ENCODE data around the gene OSBPL1A.

The OSBPL1A gene

DNA sequence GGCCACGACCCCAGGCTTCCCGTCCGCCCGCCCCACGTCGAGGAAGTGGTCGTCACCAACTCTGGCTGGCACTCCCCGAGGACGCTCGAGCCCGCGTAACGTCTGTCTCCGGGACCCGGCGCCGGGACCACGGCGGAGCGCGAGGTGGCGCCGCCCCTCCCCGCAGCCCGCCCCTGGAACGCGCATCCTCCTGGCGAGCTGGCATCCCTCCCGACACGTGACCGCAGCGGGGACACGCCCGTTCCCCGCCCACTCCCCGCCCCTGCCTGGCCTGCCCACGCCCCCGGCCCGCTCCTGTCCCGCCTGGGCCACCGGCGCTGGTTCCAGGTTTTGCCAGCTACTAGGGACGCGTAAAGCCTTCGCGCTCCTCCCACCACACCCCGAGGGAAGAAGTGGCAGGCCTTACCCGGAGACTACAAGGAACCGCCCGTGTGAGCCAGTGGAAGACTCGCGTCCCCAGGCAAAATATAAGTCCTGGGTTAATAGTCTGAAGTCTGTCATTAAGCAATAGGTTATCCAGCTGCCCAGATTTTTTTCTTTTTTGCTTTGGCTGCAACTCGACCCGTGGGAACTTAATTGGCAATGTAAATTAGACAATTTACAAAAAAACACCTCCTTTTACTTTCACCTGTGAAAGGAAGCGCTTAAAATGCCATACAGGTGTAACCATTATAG is at the start of gene OSBPL1A:
Gene OSBPL1A (minus strand): TSS at position 131 of the 675 bp plus-strand sequence. CDS start 20,291 bp downstream, outside the sequence.
- peak; percentile 63 to 72 (median 71) for DNase-seq (ENCODE audit: low read depth in 3 of 3)

- DNase-seq (ENCODE audit: low read depth in 3 of 3): no peak
Measured at GRCh38 chr18:24446953-24447538, 49.4 kb upstream of the OSBPL1A start.

DNA sequence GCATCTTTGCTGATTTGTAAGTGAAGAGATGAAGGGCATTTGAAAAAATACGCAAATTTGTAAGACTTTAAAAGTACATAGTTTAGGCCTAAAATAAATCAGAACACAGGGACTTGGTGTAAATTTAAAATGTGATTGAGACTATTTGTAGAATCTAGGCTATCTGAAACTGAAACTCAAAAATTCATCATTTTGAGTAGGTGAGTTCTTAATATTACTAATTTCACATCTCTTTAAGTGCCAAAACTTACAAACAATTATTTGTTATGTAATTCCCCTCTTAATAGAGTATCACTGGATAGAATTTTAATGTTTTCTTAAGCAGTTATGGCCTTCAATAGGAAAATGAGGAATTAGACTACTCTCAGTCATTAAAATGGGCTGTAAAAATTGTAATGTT is 48.8 kb upstream of the OSBPL1A start:
- DNase-seq (ENCODE audit: low read depth in 3 of 3): no peak

GRCh38 chr18:24443870-24444269 is 46.2 kb upstream of the OSBPL1A start:
- DNase-seq (ENCODE audit: low read depth in 3 of 3): no peak

- DNase-seq (ENCODE audit: low read depth in 3 of 3): no peak
Measured at GRCh38 chr18:24436939-24437338, 39.3 kb upstream of the OSBPL1A start.

GRCh38 chr18:24432618-24433017 is 35.0 kb upstream of the OSBPL1A start:
- no peak for DNase-seq (ENCODE audit: low read depth in 3 of 3)

DNA sequence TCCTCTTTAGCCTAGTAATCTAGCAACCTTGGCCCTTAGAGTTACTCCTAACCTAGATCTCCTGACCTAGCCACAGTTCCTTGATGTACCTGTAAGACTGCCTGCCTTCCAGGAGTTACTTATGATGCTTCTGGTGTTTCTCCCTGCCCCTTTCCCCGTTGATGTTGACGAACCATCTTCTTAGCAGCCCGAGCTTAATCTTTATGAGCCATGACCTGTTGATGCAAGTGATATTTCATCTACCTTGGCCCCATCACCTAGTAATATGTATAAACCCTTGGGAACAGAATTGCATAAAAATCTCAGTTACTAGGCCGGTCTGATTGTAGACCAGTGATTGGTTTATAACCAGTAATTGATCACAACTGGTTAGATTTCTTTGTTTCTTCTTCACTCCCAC is 31.6 kb upstream of the OSBPL1A start:
- DNase-seq (ENCODE audit: low read depth in 3 of 3): no peak

DNA sequence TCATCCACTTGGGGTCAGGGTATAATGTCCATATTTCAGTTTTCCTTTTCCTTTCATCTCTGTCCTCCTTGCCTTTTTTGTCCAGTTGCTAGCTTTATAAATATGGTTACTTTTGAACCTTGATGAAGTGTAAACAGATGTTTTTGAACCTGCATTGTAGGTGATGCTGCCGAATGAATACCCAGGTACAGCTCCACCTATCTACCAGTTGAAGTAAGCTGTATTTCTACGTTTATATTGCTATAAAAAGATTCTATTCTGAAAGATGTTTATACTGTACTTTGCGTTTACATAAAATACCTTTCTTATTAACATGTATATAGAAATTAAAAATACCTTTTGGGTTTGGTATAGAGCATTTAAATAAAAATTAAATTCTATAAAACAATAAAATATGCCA is 31.1 kb upstream of the OSBPL1A start:
- DNase-seq (ENCODE audit: low read depth in 3 of 3): no peak

DNA sequence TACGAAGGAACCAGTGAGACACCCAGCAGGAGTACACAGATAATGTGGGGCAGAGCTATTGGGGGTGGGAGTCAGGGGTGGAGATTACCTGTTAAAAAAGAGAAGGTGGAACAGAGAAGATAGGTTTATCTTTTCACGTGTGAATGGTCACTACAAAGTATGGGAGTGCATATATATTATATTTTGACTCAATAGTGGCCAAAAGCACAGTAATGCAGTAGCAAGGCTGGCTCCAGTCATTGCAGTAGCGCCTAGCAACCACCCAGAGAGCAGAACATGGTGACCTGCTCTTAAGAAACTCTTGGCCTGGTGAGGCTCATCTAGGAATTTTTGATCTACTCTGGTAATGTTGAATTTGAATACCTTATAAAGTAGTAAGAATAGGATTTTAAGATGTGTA is 29.9 kb upstream of the OSBPL1A start:
- DNase-seq (ENCODE audit: low read depth in 3 of 3): no peak

GRCh38 chr18:24426398-24427294 is 29.0 kb upstream of the OSBPL1A start, which contains the start of gene IMPACT:
Gene IMPACT (plus strand): TSS chr18:24426670. CDS start chr18:24426757, 87 bp downstream.
- peak; percentile 65 to 76 (median 68) for DNase-seq (ENCODE audit: low read depth in 3 of 3)

GRCh38 chr18:24426073-24426397 is 28.4 kb upstream of the OSBPL1A start:
- DNase-seq (ENCODE audit: low read depth in 3 of 3): no peak

GRCh38 chr18:24421831-24422230 is 24.2 kb upstream of the OSBPL1A start:
- DNase-seq (ENCODE audit: low read depth in 3 of 3): no peak

DNA sequence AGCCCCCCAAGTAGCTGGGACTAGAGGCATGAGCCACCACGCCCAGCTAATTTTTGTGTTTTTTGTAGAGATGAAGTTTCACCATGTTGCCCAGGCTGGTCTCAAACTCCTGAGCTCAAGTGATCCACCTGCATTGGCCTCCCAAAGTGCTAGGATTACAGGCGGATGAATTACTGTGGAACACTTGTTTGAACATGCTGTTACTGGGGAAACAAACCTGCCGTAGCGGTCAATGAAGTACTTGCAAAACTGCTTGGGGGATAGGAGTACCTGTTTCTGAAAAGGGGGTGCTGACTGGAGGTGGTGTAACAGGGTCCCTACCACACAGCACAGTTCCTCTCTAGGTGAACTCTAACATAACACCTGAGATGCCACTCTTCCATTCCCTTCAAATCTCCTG is 22.9 kb upstream of the OSBPL1A start:
- no peak for DNase-seq (ENCODE audit: low read depth in 3 of 3)

GRCh38 chr18:24417480-24417879 is 19.9 kb upstream of the OSBPL1A start:
- no peak for DNase-seq (ENCODE audit: low read depth in 3 of 3)

DNA sequence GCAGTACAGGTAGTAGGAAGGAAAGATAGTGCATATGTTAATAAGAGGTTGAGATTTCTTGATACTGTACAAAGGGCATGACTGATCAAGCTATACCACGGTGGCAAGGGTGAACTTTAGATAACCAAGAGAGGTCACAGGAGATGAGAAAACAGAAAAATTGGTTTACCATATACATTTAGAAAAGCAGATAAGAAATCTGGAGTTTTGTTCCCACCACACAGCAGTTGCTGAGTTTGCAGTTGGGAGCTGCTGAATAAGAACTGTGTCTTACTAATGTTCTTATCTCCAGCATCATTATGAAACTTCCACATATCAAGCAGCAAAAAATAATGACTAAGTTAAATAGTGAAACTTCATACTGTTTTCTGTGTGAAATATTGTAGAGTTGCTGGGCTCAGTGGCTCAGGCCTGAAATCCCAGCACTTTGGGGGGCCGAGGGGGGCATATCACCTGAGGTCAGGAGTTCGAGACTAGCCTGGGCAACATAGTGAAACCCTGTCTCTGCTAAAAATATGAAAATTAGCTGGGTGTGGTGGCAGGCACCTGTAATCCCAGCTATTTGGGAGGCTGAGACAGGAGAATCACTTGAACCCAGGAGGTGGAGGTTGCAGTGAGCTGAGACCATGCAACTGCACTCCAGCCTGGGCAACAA is 16.9 kb upstream of the OSBPL1A start:
- no peak for DNase-seq (ENCODE audit: low read depth in 3 of 3)

DNA sequence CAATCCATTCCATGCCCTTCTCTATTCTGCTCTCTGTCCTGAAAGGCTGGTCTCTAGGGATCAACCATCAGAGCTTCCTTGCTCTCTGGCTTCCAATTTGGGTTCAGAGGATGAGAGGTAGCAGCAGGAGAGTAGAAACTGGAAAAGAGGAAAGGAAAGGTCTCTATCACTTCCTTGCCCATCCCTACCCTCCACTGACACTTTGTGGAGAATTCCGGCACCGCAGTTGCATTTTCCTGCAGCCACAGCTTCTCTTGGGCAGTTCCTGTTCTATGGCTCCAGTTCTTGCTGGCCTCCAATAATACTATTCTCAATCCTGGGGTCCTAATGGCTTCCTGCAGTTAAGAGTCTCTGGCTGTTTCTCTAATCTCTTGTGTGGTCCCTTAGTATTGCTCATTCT is 15.5 kb upstream of the OSBPL1A start:
- DNase-seq (ENCODE audit: low read depth in 3 of 3): no peak

DNA sequence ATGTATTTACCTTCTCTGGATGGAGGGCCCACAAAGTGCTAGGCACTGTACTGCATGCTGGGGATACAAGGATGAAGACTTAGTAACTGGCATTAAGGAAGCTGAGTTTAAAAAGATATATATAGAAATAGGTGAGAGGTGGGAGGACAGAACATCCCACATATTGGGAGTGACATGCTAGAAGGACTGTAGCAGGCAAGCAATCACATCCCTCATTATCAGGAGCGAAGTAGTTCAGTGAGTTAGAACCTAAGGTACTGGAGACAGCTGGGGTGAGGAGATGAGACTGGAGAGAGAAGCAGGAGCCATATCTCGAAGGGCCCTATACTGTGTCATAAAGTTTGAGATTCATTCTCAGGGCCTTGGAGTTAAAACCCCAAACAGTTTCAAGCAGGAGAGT is 10.9 kb upstream of the OSBPL1A start:
- no peak for DNase-seq (ENCODE audit: low read depth in 3 of 3)

DNA sequence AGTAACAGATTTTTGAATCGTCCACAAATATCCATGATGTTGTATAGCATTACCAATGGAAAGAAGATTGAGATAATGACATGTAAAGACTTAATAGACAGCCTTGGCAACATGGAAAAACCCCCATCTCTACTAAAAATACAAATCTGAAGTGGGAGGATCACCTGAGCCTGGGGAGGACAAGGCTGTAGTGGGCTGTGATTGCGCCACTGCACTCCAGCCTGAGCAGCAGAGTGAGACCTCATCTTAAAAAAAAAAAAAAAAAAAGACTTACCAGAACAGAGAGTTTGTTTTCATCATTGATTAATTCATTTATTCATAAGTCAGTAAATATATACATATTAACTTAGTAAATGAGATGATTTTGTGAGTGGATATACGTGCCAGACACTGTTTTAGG is 7.0 kb upstream of the OSBPL1A start:
- no peak for DNase-seq (ENCODE audit: low read depth in 3 of 3)

GRCh38 chr18:24403076-24403475 is 5.5 kb upstream of the OSBPL1A start:
- DNase-seq (ENCODE audit: low read depth in 3 of 3): no peak

DNA sequence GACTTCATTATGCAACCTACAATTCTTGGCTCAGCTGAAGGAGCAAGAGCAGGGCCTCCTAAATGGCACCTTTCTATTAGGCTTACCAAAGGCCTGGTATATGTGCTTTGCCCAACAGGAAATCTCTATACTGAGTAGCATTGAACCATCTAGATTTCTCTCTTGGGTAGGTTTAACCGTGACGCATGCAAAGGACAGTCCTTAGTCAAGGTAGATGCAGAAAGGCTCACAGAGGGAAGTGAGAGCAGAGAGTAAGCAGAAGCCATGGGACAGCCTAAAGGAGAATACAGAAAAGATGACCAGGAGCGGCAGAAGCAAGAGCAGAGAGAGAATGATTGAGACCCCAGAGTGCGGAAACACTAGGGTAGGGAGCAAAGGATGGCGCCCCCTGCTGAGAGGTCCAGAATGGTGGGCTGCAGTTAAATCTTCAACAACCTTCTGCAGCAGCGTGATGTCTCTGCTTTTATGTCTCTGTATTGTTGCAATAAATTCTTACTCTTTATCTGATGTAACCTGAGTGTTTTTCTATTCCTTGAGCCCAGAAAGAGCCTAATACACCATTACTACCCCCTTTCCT is 4.7 kb upstream of the OSBPL1A start:
- DNase-seq (ENCODE audit: low read depth in 3 of 3): no peak

DNA sequence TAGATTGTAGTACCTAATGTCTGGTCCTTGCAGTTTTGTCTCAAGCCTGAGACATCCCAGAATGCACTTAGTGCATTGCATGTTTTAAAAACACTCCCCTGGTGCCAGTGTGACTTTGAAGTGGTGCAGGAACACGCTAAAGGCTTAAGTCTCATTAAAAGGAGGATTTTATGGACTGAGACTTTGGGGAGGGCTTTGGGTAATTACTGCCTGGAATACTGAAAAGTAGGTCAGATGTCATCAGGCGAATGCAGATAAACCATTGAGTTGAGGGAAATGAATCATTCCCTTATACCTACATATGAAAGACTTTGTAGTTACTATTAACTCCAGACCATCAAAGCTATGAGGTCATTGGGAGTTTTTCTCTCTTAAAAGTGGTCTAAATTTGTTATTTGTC is 3.0 kb upstream of the OSBPL1A start:
- DNase-seq (ENCODE audit: low read depth in 3 of 3): no peak

DNA sequence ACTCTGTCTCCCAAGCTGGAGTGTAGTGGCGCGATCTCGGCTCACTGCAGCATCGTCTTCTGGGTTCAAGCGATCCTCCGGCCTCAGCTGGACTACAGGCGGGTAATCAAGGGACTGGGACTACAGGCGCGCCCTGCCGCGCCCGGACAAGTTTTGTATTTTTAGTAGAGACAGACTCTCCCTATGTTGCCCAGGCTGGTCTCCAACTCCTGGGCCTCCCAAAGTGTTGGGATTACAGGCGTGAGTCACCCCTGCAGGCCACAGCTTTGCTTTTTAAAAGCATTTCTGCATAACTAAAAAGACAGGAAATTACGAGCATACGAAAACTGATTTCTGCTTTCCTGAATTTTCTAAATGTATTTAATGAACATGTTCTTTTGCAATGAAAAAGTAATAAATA is 916 bp upstream of the OSBPL1A start:
- no peak for DNase-seq (ENCODE audit: low read depth in 3 of 3)

Data from stimulated activated CD4-positive, alpha-beta T cell treated with anti-CD3 and anti-CD28 coated beads, TNF-alpha, amount 100 ng/mL, for 4 hours (primary cell).